ENCODE measurements around the gene CMC1.

DNA sequence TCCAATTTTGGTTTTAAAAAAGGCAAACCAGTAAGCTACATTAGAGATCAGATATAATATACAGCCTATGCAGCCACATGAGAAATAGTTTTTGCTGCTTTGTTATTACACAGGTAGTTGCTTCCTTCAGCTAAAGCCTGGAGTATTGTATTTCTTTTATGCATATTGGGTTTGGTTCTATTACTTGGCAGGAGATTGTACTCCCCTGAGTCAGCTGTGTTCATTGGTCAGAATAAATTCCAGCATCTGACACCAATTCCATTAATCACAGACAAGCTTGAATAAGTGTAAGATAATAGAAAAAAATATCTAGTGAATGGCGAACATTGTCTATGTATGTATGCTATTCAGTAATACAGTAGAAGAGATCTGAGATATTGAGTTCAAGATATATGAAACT is 81.0 kb downstream of the CMC1 start:
- TF ChIP-seq, protein P1, sequence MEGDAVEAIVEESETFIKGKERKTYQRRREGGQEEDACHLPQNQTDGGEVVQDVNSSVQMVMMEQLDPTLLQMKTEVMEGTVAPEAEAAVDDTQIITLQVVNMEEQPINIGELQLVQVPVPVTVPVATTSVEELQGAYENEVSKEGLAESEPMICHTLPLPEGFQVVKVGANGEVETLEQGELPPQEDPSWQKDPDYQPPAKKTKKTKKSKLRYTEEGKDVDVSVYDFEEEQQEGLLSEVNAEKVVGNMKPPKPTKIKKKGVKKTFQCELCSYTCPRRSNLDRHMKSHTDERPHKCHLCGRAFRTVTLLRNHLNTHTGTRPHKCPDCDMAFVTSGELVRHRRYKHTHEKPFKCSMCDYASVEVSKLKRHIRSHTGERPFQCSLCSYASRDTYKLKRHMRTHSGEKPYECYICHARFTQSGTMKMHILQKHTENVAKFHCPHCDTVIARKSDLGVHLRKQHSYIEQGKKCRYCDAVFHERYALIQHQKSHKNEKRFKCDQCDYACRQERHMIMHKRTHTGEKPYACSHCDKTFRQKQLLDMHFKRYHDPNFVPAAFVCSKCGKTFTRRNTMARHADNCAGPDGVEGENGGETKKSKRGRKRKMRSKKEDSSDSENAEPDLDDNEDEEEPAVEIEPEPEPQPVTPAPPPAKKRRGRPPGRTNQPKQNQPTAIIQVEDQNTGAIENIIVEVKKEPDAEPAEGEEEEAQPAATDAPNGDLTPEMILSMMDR (IDR thresholded peaks at IDR 0.05) = no peak
- no peak for TF ChIP-seq ZFX (IDR thresholded peaks at IDR 0.05; ENCODE audit: borderline replicate concordance)
